Measurements from ENCODE around the gene LONRF3.
A peak's percentile ranks its signal among the peaks of the same experiment; 100 is the strongest.

Gene LONRF3

DNA sequence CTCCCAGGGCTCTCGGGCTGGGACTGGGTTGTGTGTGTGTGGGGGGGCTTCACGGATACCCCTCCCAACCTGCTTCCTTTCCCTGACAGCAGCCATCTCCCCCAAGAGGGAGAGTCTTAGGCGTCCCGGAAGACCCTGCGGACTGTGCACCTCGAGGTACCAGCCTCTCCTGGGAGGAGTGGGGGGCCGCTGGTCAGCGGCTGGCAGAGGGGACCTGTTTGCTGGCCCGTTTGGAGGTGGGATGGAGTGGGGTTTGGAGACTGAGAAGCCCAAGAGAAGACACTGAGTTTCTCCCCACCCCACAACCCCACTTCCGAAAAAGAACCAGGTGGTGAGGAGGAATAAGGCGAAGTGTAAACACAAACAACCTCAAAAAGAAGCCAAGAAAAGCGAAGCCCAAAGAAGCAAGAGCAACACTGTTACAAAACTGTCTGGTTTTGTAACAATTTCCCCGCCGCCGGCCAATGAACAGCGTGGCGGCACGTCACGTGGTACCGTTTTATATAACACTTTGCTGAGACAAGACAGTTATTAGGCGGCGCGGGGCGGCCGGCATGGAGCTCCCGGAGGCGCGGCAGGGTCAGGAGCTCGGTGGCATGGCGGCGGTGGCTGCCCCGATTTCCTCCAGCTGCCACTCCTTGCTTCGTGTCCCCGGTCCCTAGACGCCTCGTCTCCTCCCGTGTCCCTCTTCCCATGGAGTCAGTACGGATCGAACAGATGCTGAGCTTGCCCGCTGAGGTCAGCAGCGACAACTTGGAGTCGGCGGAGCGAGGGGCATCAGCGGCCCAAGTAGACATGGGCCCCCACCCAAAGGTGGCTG, at the start of gene LONRF3:
Gene LONRF3, plus strand, starts transcription at position 531 of the 820 bp plus-strand sequence. Its CDS starts 163 bp downstream, at position 694.
- 0 out of 2 replicates have a peak within 1 kb of the TSS, but pooled peaks have one; percentile 7 for H3K4me3 ChIP-seq (replicated peaks; ENCODE audit: low read depth, low read length)
- TF ChIP-seq, protein P1, sequence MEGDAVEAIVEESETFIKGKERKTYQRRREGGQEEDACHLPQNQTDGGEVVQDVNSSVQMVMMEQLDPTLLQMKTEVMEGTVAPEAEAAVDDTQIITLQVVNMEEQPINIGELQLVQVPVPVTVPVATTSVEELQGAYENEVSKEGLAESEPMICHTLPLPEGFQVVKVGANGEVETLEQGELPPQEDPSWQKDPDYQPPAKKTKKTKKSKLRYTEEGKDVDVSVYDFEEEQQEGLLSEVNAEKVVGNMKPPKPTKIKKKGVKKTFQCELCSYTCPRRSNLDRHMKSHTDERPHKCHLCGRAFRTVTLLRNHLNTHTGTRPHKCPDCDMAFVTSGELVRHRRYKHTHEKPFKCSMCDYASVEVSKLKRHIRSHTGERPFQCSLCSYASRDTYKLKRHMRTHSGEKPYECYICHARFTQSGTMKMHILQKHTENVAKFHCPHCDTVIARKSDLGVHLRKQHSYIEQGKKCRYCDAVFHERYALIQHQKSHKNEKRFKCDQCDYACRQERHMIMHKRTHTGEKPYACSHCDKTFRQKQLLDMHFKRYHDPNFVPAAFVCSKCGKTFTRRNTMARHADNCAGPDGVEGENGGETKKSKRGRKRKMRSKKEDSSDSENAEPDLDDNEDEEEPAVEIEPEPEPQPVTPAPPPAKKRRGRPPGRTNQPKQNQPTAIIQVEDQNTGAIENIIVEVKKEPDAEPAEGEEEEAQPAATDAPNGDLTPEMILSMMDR (IDR thresholded peaks at IDR 0.05; ENCODE audit: low read depth, low read length, missing control alignments), result no peak
- DNase-seq (ENCODE audit: extremely low read depth, low read depth), result no peak

- TF ChIP-seq, protein P1 (IDR thresholded peaks at IDR 0.05; ENCODE audit: low read depth, low read length, missing control alignments), result no peak
- no peak overlapping the region for H3K4me3 ChIP-seq (replicated peaks; ENCODE audit: low read depth, low read length)
- DNase-seq (ENCODE audit: extremely low read depth, low read depth), result peak; percentile 0
These were observed 46.3 kb upstream of the LONRF3 start for GRCh38 chrX:118928151-118928550.

GRCh38 chrX:118935352-118935751, 39.1 kb upstream of the LONRF3 start:
- DNase-seq (ENCODE audit: extremely low read depth, low read depth), result no peak
- no peak overlapping the region for H3K4me3 ChIP-seq (replicated peaks; ENCODE audit: low read depth, low read length)
- TF ChIP-seq, protein P1 (IDR thresholded peaks at IDR 0.05; ENCODE audit: low read depth, low read length, missing control alignments), result no peak

DNA sequence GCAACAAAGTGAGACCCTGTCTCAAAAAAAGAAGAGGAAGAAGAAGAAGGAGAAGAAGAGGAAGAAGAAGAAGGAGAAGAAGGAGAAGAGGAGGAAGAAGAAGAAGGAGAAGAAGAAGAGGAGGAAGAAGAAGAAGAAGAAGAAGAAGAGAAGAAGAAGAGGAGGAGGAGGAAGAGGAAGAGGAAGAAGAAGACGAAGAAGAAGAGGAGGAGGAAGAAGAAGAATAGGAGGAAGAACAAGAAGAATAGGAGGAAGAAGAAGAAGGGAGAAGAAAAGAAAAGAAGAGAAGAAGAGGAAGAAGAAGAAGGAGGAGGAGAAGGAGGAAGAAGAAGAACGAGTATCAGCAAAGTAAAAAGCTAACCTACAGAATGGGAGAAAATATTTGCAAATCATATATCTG, 33.3 kb upstream of the LONRF3 start:
- TF ChIP-seq, protein P1 (IDR thresholded peaks at IDR 0.05; ENCODE audit: low read depth, low read length, missing control alignments), result no peak
- H3K4me3 ChIP-seq (replicated peaks; ENCODE audit: low read depth, low read length), result no peak overlapping the region
- DNase-seq (ENCODE audit: extremely low read depth, low read depth), result no peak

DNA sequence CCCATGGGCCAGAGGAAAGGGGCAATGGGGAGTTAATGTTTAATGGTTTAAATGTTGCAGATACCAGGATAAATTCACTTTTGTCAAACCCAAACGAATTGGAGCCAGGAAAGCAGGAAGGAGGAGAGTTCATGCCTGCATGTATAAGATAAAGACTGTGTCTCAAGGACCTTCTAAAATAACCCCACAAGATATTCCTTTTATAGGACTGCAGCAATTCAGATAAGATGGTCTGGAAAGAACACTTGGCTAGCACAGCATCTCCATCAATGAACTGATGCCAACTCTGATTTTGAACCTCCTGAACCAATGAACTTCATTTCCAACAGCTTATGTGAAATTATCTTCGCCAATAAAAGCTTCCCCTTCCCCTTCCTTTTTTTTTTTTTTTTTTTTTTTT, 31.3 kb upstream of the LONRF3 start:
- no peak overlapping the region for H3K4me3 ChIP-seq (replicated peaks; ENCODE audit: low read depth, low read length)
- TF ChIP-seq, protein P1 (IDR thresholded peaks at IDR 0.05; ENCODE audit: low read depth, low read length, missing control alignments), result no peak
- DNase-seq (ENCODE audit: extremely low read depth, low read depth), result no peak

GRCh38 chrX:118945921-118946320, 28.5 kb upstream of the LONRF3 start:
- H3K4me3 ChIP-seq (replicated peaks; ENCODE audit: low read depth, low read length), result no peak overlapping the region
- DNase-seq (ENCODE audit: extremely low read depth, low read depth), result no peak
- TF ChIP-seq, protein P1 (IDR thresholded peaks at IDR 0.05; ENCODE audit: low read depth, low read length, missing control alignments), result no peak

Data from HFF-Myc (cell line).